GM19455 (cell line): ENCODE results near the gene TMEM238L.

Source experiments
- ATAC-seq: cut with Tn5 transposase; IDR thresholded peaks from one replicate; pipeline ENCODE4 v1.9.1; 2021; ENCODE audit not compliant: unreplicated experiment

The TMEM238L gene

GRCh38 chr17:10748531-10749181 lies 55.2 kb downstream of the TMEM238L start:
- no peak for ATAC-seq

GRCh38 chr17:10745231-10745630 lies 58.7 kb downstream of the TMEM238L start:
- no peak for ATAC-seq
